IMR-90 (cell line): Measurements from ENCODE around the gene CLEC7A. TPM values are rescaled to one million over a fixed set of nuclear protein-coding genes. Genes with fewer than 3 reads are reported as not detected.

Source experiments
- ATAC-seq: fragments of 200-7000 bp; cut with Tn5 transposase; 2 replicates; pipeline ENCODE4 v1.9.1; 2020; ENCODE audit warnings: low read depth, mild to moderate bottlenecking, moderate library complexity
- BruUV-seq: library from RNA; stranded (reverse); fragments of 400-500 nt; replicated peaks from 2 replicates; lab custom pipeline; 2021; lab: Mats Ljungman, UMichigan
- CTCF ChIA-PET: fragments of 300-600 bp; formaldehyde crosslinking; extraction: SDS; loops from one replicate; lab custom pipeline; 2021; ENCODE audit warnings: antibody characterized with exemption; lab: Yijun Ruan, JAX
- POLR2A ChIA-PET: fragments of 300-600 bp; sonication (Branson Sonifier 250); formaldehyde crosslinking; loops from one replicate; lab custom pipeline; 2022; ENCODE audit warnings: antibody characterized with exemption; ENCODE audit not compliant: unreplicated experiment; lab: Charles Lee
- DNase-seq: peaks from one replicate; pipeline ENCODE4 v3.0.0; 2013
- H2AFZ ChIP-seq: replicated peaks from 2 replicates; pipeline ENCODE3; 2013; ENCODE audit warnings: low read length, mild to moderate bottlenecking; ENCODE audit not compliant: poor library complexity
- H2AK5ac ChIP-seq: 2 replicates; pipeline ENCODE4 v1.6.1; 2013; ENCODE audit warnings: low read depth, low read length, inconsistent platforms
- H2AK9ac ChIP-seq: replicated peaks from 2 replicates; pipeline ENCODE3; 2013; ENCODE audit warnings: mild to moderate bottlenecking, low read depth, low read length, moderate library complexity; ENCODE audit not compliant: poor library complexity
- H2BK120ac ChIP-seq: 2 replicates; pipeline ENCODE4 v1.6.1; 2013; ENCODE audit warnings: low read depth, low read length, inconsistent platforms
- H2BK15ac ChIP-seq: 3 replicates; pipeline ENCODE4 v1.6.1; 2013; ENCODE audit warnings: low read depth, low read length, inconsistent platforms
- H2BK20ac ChIP-seq: 2 replicates; pipeline ENCODE4 v1.6.1; 2013; ENCODE audit warnings: low read depth, mild to moderate bottlenecking, inconsistent platforms, low read length, moderate library complexity
- H2BK5ac ChIP-seq: 2 replicates; pipeline ENCODE4 v1.6.1; 2013; ENCODE audit warnings: mild to moderate bottlenecking, low read depth, low read length, inconsistent platforms; ENCODE audit not compliant: poor library complexity, severe bottlenecking
- H3K14ac ChIP-seq: replicated peaks from 2 replicates; pipeline ENCODE4 v1.6.1; 2013; ENCODE audit warnings: low read depth, low read length, inconsistent platforms
- H3K18ac ChIP-seq: 2 replicates; pipeline ENCODE4 v1.6.1; 2013; ENCODE audit warnings: low read depth, low read length, control low read depth
- H3K23ac ChIP-seq: 2 replicates; pipeline ENCODE4 v1.6.1; 2013; ENCODE audit warnings: low read depth, low read length, inconsistent platforms
- H3K27ac ChIP-seq: 2 replicates; pipeline ENCODE4 v1.5.1; 2013; ENCODE audit warnings: mild to moderate bottlenecking, control low read depth, low read length; ENCODE audit not compliant: insufficient read depth
- H3K27me3 ChIP-seq: 2 replicates; pipeline ENCODE4 v1.6.1; 2013; ENCODE audit warnings: low read length; ENCODE audit not compliant: control insufficient read depth, insufficient read depth
- H3K36me3 ChIP-seq: 2 replicates; pipeline ENCODE4 v1.6.1; 2013; ENCODE audit warnings: low read length, mixed read lengths; ENCODE audit not compliant: control insufficient read depth, insufficient read depth
- H3K4ac ChIP-seq: 2 replicates; pipeline ENCODE4 v1.6.1; 2013; ENCODE audit warnings: low read depth, low read length, inconsistent platforms
- H3K4me1 ChIP-seq: 2 replicates; pipeline ENCODE4 v1.6.1; 2013; ENCODE audit warnings: low read length, mixed read lengths; ENCODE audit not compliant: control insufficient read depth, insufficient read depth
- H3K4me2 ChIP-seq: 2 replicates; pipeline ENCODE4 v1.6.1; 2013; ENCODE audit warnings: low read depth, mild to moderate bottlenecking, control low read depth, low read length, moderate library complexity
- H3K4me3 ChIP-seq: 2 replicates; pipeline ENCODE4 v1.5.1; 2013; ENCODE audit warnings: low read depth, mild to moderate bottlenecking, control low read depth, low read length, moderate library complexity; ENCODE audit not compliant: insufficient read depth
- H3K56ac ChIP-seq: 2 replicates; pipeline ENCODE4 v1.6.1; 2013; ENCODE audit warnings: low read length, inconsistent platforms; ENCODE audit not compliant: insufficient read depth; ENCODE audit errors: extremely low read depth
- H3K79me1 ChIP-seq, 2 experiments: 2 replicates each; pipeline ENCODE4 v1.6.1; 2013; ENCODE audit warnings: low read length in 2 of 2, inconsistent platforms in 1 of 2, low read depth in 1 of 2
- H3K9ac ChIP-seq: 2 replicates; pipeline ENCODE4 v1.6.1; 2013; ENCODE audit warnings: low read depth, low read length, control low read depth
- H3K9me1 ChIP-seq: 2 replicates; pipeline ENCODE4 v1.6.1; 2013; ENCODE audit warnings: low read length, inconsistent platforms; ENCODE audit not compliant: insufficient read depth
- H3K9me3 ChIP-seq: 2 replicates; pipeline ENCODE4 v1.6.1; 2013; ENCODE audit warnings: low read length; ENCODE audit not compliant: control insufficient read depth, insufficient read depth
- H4K20me1 ChIP-seq: 2 replicates; pipeline ENCODE4 v1.6.1; 2013; ENCODE audit warnings: low read length, inconsistent platforms; ENCODE audit not compliant: insufficient read depth
- H4K5ac ChIP-seq: 2 replicates; pipeline ENCODE4 v1.6.1; 2013; ENCODE audit warnings: mild to moderate bottlenecking, low read depth, low read length, control low read depth
- H4K8ac ChIP-seq, 2 experiments: 2 replicates each; pipeline ENCODE4 v1.6.1; 2013; ENCODE audit warnings: low read depth in 2 of 2, low read length in 2 of 2, control low read depth in 1 of 2, inconsistent platforms in 1 of 2
- H4K91ac ChIP-seq: 2 replicates; pipeline ENCODE4 v1.6.1; 2013; ENCODE audit warnings: low read depth, low read length, inconsistent platforms; ENCODE audit not compliant: insufficient read depth
- BHLHE40 ChIP-seq: fragments of 150-350 bp; IDR thresholded peaks from 2 replicates; pipeline ENCODE4 v1.6.1; 2016; ENCODE audit warnings: mild to moderate bottlenecking, low read depth, low read length
- CEBPB ChIP-seq: IDR thresholded peaks from 2 replicates; pipeline ENCODE4 v1.6.1; 2012; ENCODE audit warnings: low read depth, low read length, improper control_type of control experiment
- CHD1 ChIP-seq: IDR thresholded peaks from 2 replicates; pipeline ENCODE4 v1.6.1; 2012; ENCODE audit warnings: low read depth, low read length, improper control_type of control experiment
- MAFK ChIP-seq: IDR thresholded peaks from 2 replicates; pipeline ENCODE4 v1.6.1; 2012; ENCODE audit warnings: low read depth, low read length, improper control_type of control experiment
- MAZ ChIP-seq: IDR thresholded peaks from 2 replicates; pipeline ENCODE4 v1.6.1; 2012; ENCODE audit warnings: low read depth, mild to moderate bottlenecking, low read length, improper control_type of control experiment, moderate library complexity, borderline replicate concordance
- MXI1 ChIP-seq: IDR thresholded peaks from 2 replicates; pipeline ENCODE4 v1.6.1; 2012; ENCODE audit warnings: low read depth, mild to moderate bottlenecking, low read length, moderate library complexity, borderline replicate concordance
- NFE2L2 ChIP-seq: fragments of 150-350 bp; IDR thresholded peaks from 2 replicates; pipeline ENCODE4 v1.6.1; 2016; ENCODE audit warnings: low read depth, mild to moderate bottlenecking, low read length
- RAD21 ChIP-seq: IDR thresholded peaks from 2 replicates; pipeline ENCODE4 v1.6.1; 2012; ENCODE audit warnings: low read length, improper control_type of control experiment
- RFX5 ChIP-seq: IDR thresholded peaks from 2 replicates; pipeline ENCODE4 v1.8.0; 2012; ENCODE audit warnings: low read depth, mild to moderate bottlenecking, low read length, moderate library complexity
- SMC3 ChIP-seq: fragments of 150-350 bp; IDR thresholded peaks from 2 replicates; pipeline ENCODE4 v1.6.1; 2016; ENCODE audit warnings: low read depth, mild to moderate bottlenecking, antibody characterized with exemption, low read length, moderate library complexity
- WGBS, 2 experiments: methylation state at CpG; one replicate each; pipeline versions ENCODE4 v1.1.5 to v1.1.7; 2013; ENCODE audit warnings: missing lambda C conversion rate in 2 of 2; ENCODE audit not compliant: insufficient read length in 1 of 2; ENCODE audit errors: extremely low coverage in 2 of 2; 5-methylcytosine and 5-hydroxymethylcytosine counted together
- dilution Hi-C: fragments of 300-500 bp; cut with HindIII; formaldehyde crosslinking; loops from one replicate; pipeline ENCODE4 v1.14.3; 2018; ENCODE audit warnings: low sequenced_read_pairs; ENCODE audit not compliant: unreplicated experiment
- in situ Hi-C: fragments of 300-500 bp; cut with MboI; formaldehyde crosslinking; loops from 3 replicates; pipeline ENCODE4 v1.14.3; 2019; ENCODE audit warnings: low sequenced_read_pairs, inconsistent platforms, mixed read lengths
- intact Hi-C: fragments of 100-400 bp; cut with micrococcal nuclease; formaldehyde crosslinking; loops from 2 replicates; pipeline ENCODE4 v1.10.0; 2022
- polyA plus RNA-seq, 3 experiments: library from polyadenylated mRNA; depleted of rRNA; stranded (reverse); fragments of >200 nt; gene quantifications; 2 replicates each; pipeline ENCODE4 v1.2.3, GENCODE V29; 2012; ENCODE audit warnings: low replicate concordance in 1 of 3
- total RNA-seq: library from RNA; depleted of rRNA; stranded (reverse); fragments of >200 nt; gene quantifications from 2 replicates; pipeline ENCODE4 v1.2.3, GENCODE V29; 2012
- TF ChIP-seq, protein P1 (sequence below): fragments of 150-350 bp; IDR thresholded peaks from 2 replicates; pipeline ENCODE4 v1.6.1; 2017; ENCODE audit warnings: mild to moderate bottlenecking, antibody characterized with exemption, low read length, low read depth
- TF ChIP-seq, protein P2 (sequence below): conservative IDR thresholded peaks from 2 replicates; pipeline ENCODE4 v1.5.1; 2012; ENCODE audit warnings: mild to moderate bottlenecking, low read depth, low read length, improper control_type of control experiment

Gene CLEC7A
- total and polyA plus RNA-seq, 2 of the 4 experiments (the other 2 are of a cell fraction): not detected

DNA sequence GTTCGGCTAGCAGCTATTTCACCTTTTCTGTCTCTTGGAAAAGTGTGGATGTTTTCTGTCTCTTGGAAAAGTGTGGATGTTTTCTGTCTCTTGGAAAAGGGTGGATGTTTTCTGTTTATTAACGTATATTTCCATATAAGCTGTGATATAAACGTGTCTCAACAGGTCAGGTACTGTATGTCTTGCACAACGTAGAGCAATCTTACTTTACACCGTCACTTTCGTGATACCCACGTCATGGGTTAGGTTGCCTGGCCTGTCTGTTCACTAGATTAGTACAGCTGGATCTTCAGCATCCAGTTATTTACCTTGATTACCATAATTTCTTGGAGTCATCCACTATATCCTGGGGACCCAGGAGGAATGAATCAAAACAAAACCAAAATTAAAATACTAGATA is 14.1 kb downstream of the CLEC7A start:
- Histone ChIP-seq H2BK120ac (no peak overlapping the region), H3K9me1 (no peaks in the 10 kb centered on the region), H3K14ac (no peak overlapping the region), H3K23ac (no peak overlapping the region), H3K27me3 (no peaks in the 10 kb centered on the region), H3K79me1 (no peaks in the 10 kb centered on the region), H4K8ac (no peak overlapping the region), H2AFZ (no peak overlapping the region), H3K9me3 (peaks cover 3% of the 10 kb centered on the region), H2AK5ac (no peak overlapping the region), H2BK20ac (no peak overlapping the region), H3K27ac (no peak overlapping the region), H3K4ac (no peak overlapping the region), H3K4me1 (no peaks in the 10 kb centered on the region), H3K4me3 (no peak overlapping the region), H3K4me2 (no peak overlapping the region), H3K56ac (no peak overlapping the region), H4K5ac (no peak overlapping the region), H4K91ac (no peak overlapping the region), H2BK15ac (no peak overlapping the region), H3K18ac (no peak overlapping the region), H2AK9ac (no peak overlapping the region), H4K20me1 (no peaks in the 10 kb centered on the region), H3K36me3 (no peaks in the 10 kb centered on the region), H3K9ac (no peak overlapping the region), H2BK5ac (no peak overlapping the region)
- DNase-seq (no peak), ATAC-seq (no peak)
- in situ Hi-C loops: no loop called here
- no TSS peak for BruUV-seq
- dilution Hi-C loops: no loop called here
- WGBS, 2 experiments: no CpG with 5 or more reads among the region's 7 CpGs
- TF ChIP-seq MXI1: no peak
- no peak for TF ChIP-seq NFE2L2
- TF ChIP-seq CHD1: no peak
- TF ChIP-seq, protein P1, sequence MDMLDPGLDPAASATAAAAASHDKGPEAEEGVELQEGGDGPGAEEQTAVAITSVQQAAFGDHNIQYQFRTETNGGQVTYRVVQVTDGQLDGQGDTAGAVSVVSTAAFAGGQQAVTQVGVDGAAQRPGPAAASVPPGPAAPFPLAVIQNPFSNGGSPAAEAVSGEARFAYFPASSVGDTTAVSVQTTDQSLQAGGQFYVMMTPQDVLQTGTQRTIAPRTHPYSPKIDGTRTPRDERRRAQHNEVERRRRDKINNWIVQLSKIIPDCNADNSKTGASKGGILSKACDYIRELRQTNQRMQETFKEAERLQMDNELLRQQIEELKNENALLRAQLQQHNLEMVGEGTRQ: no peak
- no peak for TF ChIP-seq RAD21
- no peak for TF ChIP-seq CEBPB
- TF ChIP-seq, protein P2, sequence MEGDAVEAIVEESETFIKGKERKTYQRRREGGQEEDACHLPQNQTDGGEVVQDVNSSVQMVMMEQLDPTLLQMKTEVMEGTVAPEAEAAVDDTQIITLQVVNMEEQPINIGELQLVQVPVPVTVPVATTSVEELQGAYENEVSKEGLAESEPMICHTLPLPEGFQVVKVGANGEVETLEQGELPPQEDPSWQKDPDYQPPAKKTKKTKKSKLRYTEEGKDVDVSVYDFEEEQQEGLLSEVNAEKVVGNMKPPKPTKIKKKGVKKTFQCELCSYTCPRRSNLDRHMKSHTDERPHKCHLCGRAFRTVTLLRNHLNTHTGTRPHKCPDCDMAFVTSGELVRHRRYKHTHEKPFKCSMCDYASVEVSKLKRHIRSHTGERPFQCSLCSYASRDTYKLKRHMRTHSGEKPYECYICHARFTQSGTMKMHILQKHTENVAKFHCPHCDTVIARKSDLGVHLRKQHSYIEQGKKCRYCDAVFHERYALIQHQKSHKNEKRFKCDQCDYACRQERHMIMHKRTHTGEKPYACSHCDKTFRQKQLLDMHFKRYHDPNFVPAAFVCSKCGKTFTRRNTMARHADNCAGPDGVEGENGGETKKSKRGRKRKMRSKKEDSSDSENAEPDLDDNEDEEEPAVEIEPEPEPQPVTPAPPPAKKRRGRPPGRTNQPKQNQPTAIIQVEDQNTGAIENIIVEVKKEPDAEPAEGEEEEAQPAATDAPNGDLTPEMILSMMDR: no peak
- TF ChIP-seq MAFK: no peak
- no peak for TF ChIP-seq BHLHE40
- no peak for TF ChIP-seq RFX5
- no peak for TF ChIP-seq SMC3
- TF ChIP-seq MAZ: no peak
- POLR2A ChIA-PET: no interaction called here
- intact Hi-C loops: no loop called here
- CTCF ChIA-PET: no interaction called here
